AG04449 (cell line): ENCODE results near the gene TCF7L2.
A peak's percentile ranks its signal among the peaks of the same experiment; 100 is the strongest.

ENCODE experiments used
- CTCF ChIA-PET: fragments of 350-600 bp; formaldehyde crosslinking; extraction: SDS; loops from one replicate; lab custom pipeline; 2021; ENCODE audit warnings: antibody characterized with exemption; lab: Yijun Ruan, JAX
- POLR2A ChIA-PET: fragments of 400-600, 350-600 bp; formaldehyde crosslinking; extraction: SDS; loops from one replicate; lab custom pipeline; 2020; ENCODE audit warnings: antibody characterized with exemption, inconsistent platforms; lab: Yijun Ruan, JAX
- DNase-seq: peaks from one replicate; pipeline ENCODE4 v3.0.0-alpha.2; 2010; ENCODE audit warnings: low read depth, low spot score
- H3K4me3 ChIP-seq: 2 replicates; pipeline ENCODE4 v1.5.1; 2011; ENCODE audit warnings: low read depth, mild to moderate bottlenecking, control low read depth, low read length
- CTCF ChIP-seq: IDR thresholded peaks from one replicate; pipeline ENCODE4 v1.5.1; 2011; ENCODE audit warnings: mild to moderate bottlenecking, moderate library complexity, low read length, control low read depth, inconsistent platforms; ENCODE audit not compliant: insufficient read depth; ENCODE audit errors: missing control alignments

TCF7L2 gene

GRCh38 chr10:113121153-113121552 is 171.1 kb downstream of the TCF7L2 start:
- TF ChIP-seq CTCF = no peak

GRCh38 chr10:113122947-113123346 is 172.9 kb downstream of the TCF7L2 start:
- DNase-seq = no peak
- ChIA-PET CTCF (no interaction called here), POLR2A (no interaction called here)
- no peak overlapping the region for H3K4me3 ChIP-seq
- TF ChIP-seq CTCF = no peak

More at GRCh38 chr10:113121153-113121552, 171.1 kb downstream of the TCF7L2 start:
- no peak overlapping the region for H3K4me3 ChIP-seq
- ChIA-PET POLR2A (no interaction called here), CTCF (no interaction called here)
- no peak for DNase-seq

- DNase-seq = no peak
- no peak for TF ChIP-seq CTCF
- POLR2A ChIA-PET = no interaction called here
- CTCF ChIA-PET = interaction anchor here (0.8 to 1.9 kb wide), 5 partner anchors 14 to 404 kb away, joined by 3 to 9 read pairs (median 6); no protein-coding TSS in a partner anchor
- no peak overlapping the region for H3K4me3 ChIP-seq
Observed at GRCh38 chr10:113124724-113125123, 174.7 kb downstream of the TCF7L2 start.

GRCh38 chr10:113125612-113126011 is 175.6 kb downstream of the TCF7L2 start:
- no peak for DNase-seq
- CTCF ChIA-PET = interaction anchor here (0.7 to 1.9 kb wide), 18 partner anchors 10 to 649 kb away, joined by 3 to 10 read pairs (median 4); no protein-coding TSS in a partner anchor
- no peak overlapping the region for H3K4me3 ChIP-seq
- POLR2A ChIA-PET = no interaction called here
- TF ChIP-seq CTCF = no peak

GRCh38 chr10:113126229-113127201 is 176.5 kb downstream of the TCF7L2 start:
- TF ChIP-seq CTCF = peak; percentile 58
- peak overlapping the region; percentile 47 for H3K4me3 ChIP-seq
- DNase-seq = no peak
- CTCF ChIA-PET = interaction anchor here (0.6 to 1.9 kb wide), 39 partner anchors 9 to 650 kb away, joined by 3 to 10 read pairs (median 3); no protein-coding TSS in a partner anchor
- POLR2A ChIA-PET = no interaction called here
